ENCODE results near the gene CHMP1A. TPM values are rescaled to one million over a fixed set of nuclear protein-coding genes. Genes with fewer than 3 reads are reported as not detected.

Gene CHMP1A
- total RNA-seq, 1 experiment from 2014 or later, result 132 TPM

GRCh38 chr16:89661215-89661614 lies 3.7 kb upstream of the CHMP1A start:
- DNase-seq, result no peak
- H3K36me3 Mint-ChIP-seq (ENCODE audit: insufficient read depth, unreplicated experiment), result peaks cover 63% of the 10 kb centered on the region
- H3K27me3 Mint-ChIP-seq (ENCODE audit: unreplicated experiment), result no peaks in the 10 kb centered on the region
- CTCF ChIA-PET, result no interaction called here
- peaks cover under 1% of the 10 kb centered on the region for H3K9me3 Mint-ChIP-seq (ENCODE audit: low read depth, unreplicated experiment)
- no peak for TF ChIP-seq CTCF (IDR thresholded peaks at IDR 0.05; ENCODE audit: unreplicated experiment)
- intact Hi-C loops (cut with micrococcal nuclease; ENCODE audit: unreplicated experiment), result no loop called here
- peaks cover 13% of the 10 kb centered on the region for H3K4me1 Mint-ChIP-seq (ENCODE audit: low read depth, unreplicated experiment)
- H3K4me3 Mint-ChIP-seq (ENCODE audit: low read depth, unreplicated experiment), result no peak overlapping the region
- no peak overlapping the region for H3K27ac Mint-ChIP-seq (ENCODE audit: unreplicated experiment)
- BruUV-seq (replicated peaks), result no TSS peak

GRCh38 chr16:89660146-89660545 lies 2.6 kb upstream of the CHMP1A start:
- Mint-ChIP-seq H3K27me3 (ENCODE audit: unreplicated experiment) (no peaks in the 10 kb centered on the region), H3K27ac (ENCODE audit: unreplicated experiment) (no peak overlapping the region), H3K4me1 (ENCODE audit: low read depth, unreplicated experiment) (peaks cover 19% of the 10 kb centered on the region), H3K9me3 (ENCODE audit: low read depth, unreplicated experiment) (no peaks in the 10 kb centered on the region), H3K4me3 (ENCODE audit: low read depth, unreplicated experiment) (no peak overlapping the region), H3K36me3 (ENCODE audit: insufficient read depth, unreplicated experiment) (peaks cover 74% of the 10 kb centered on the region)
- BruUV-seq (replicated peaks), result no TSS peak
- intact Hi-C loops (cut with micrococcal nuclease; ENCODE audit: unreplicated experiment), result no loop called here
- no peak for TF ChIP-seq CTCF (IDR thresholded peaks at IDR 0.05; ENCODE audit: unreplicated experiment)
- CTCF ChIA-PET, result interaction anchor here (1.7 kb wide), 1 partner anchor 40 kb away, joined by 4 read pairs; no protein-coding TSS in a partner anchor
- DNase-seq, result no peak

GRCh38 chr16:89658221-89658879 lies 842 bp upstream of the CHMP1A start:
- Mint-ChIP-seq H3K4me1 (ENCODE audit: low read depth, unreplicated experiment) (peaks cover 20% of the 10 kb centered on the region), H3K9me3 (ENCODE audit: low read depth, unreplicated experiment) (no peaks in the 10 kb centered on the region), H3K36me3 (ENCODE audit: insufficient read depth, unreplicated experiment) (peaks cover 82% of the 10 kb centered on the region), H3K27ac (ENCODE audit: unreplicated experiment) (peak overlapping the region; percentile 88), H3K27me3 (ENCODE audit: unreplicated experiment) (no peaks in the 10 kb centered on the region), H3K4me3 (ENCODE audit: low read depth, unreplicated experiment) (peak overlapping the region; percentile 98)
- CTCF ChIA-PET, result interaction anchor here (0.6 to 1.7 kb wide), 3 partner anchors 19 to 42 kb away, joined by 4 to 6 read pairs (median 4); partner anchors contain the start of gene CDK10
- no TSS peak for BruUV-seq (replicated peaks)
- TF ChIP-seq CTCF (IDR thresholded peaks at IDR 0.05; ENCODE audit: unreplicated experiment), result no peak
- DNase-seq, result peak; percentile 34
- intact Hi-C loops (cut with micrococcal nuclease; ENCODE audit: unreplicated experiment), result no loop called here

- H3K27ac Mint-ChIP-seq (ENCODE audit: unreplicated experiment), result peak overlapping the region; percentile 18
- no peaks in the 10 kb centered on the region for H3K9me3 Mint-ChIP-seq (ENCODE audit: low read depth, unreplicated experiment)
- TF ChIP-seq CTCF (IDR thresholded peaks at IDR 0.05; ENCODE audit: unreplicated experiment), result no peak
- CTCF ChIA-PET, result interaction anchor here (0.6 kb wide), 1 partner anchor 159 kb away, joined by 9 read pairs; no protein-coding TSS in a partner anchor
- H3K36me3 Mint-ChIP-seq (ENCODE audit: insufficient read depth, unreplicated experiment), result peaks cover 79% of the 10 kb centered on the region
- H3K4me3 Mint-ChIP-seq (ENCODE audit: low read depth, unreplicated experiment), result peak overlapping the region; percentile 98
- H3K27me3 Mint-ChIP-seq (ENCODE audit: unreplicated experiment), result no peaks in the 10 kb centered on the region
- TSS peak; percentile 55 for BruUV-seq (replicated peaks)
- H3K4me1 Mint-ChIP-seq (ENCODE audit: low read depth, unreplicated experiment), result peaks cover 20% of the 10 kb centered on the region
- no peak for DNase-seq
- intact Hi-C loops (cut with micrococcal nuclease; ENCODE audit: unreplicated experiment), result no loop called here
Measured at GRCh38 chr16:89656435-89657121, 930 bp downstream of the CHMP1A start.
